ENCODE data around the gene SOBP. TPM values are rescaled to one million over a fixed set of nuclear protein-coding genes. Genes with fewer than 3 reads are reported as not detected.

The SOBP gene
- total RNA-seq, 2 donors from 2014 or later: 1.5 to 1.9 TPM

- H3K36me3 Mint-ChIP-seq (ENCODE audit: low read depth): no peaks in the 10 kb centered on the region
- 60 to 79% methylated on average over 1 to 4 of the region's 4 CpGs for WGBS, 2 experiments (ENCODE audit: insufficient coverage in 1 of 2, insufficient read length in 1 of 2)
- H3K4me3 Mint-ChIP-seq: no peak overlapping the region
- DNase-seq: no peak
- TF ChIP-seq CTCF (conservative IDR thresholded peaks at IDR 0.05): no peak
- H3K4me3 ChIP-seq (ENCODE audit: low read length): no peak overlapping the region
- H3K4me1 Mint-ChIP-seq: peaks cover 48% of the 10 kb centered on the region
- H3K27me3 ChIP-seq (ENCODE audit: control insufficient read depth, insufficient read depth, low read length, poor library complexity, severe bottlenecking): no peaks in the 10 kb centered on the region
- no peaks in the 10 kb centered on the region for H3K9me3 Mint-ChIP-seq
- H3K9me3 ChIP-seq (ENCODE audit: control insufficient read depth, low read length): no peaks in the 10 kb centered on the region
- H3K4me1 ChIP-seq (ENCODE audit: control insufficient read depth, insufficient read depth, low read length): peaks cover 15% of the 10 kb centered on the region
- H3K36me3 ChIP-seq (ENCODE audit: control insufficient read depth, insufficient read depth, low read length): no peaks in the 10 kb centered on the region
- no peaks in the 10 kb centered on the region for H3K27me3 Mint-ChIP-seq (ENCODE audit: insufficient read depth)
- no peak overlapping the region for H3K27ac ChIP-seq (ENCODE audit: low read depth, low read length)
- H3K27ac Mint-ChIP-seq: peak overlapping the region; percentile 44
- no peak overlapping the region for H3K9ac ChIP-seq (ENCODE audit: extremely low read depth, low read length, poor library complexity, severe bottlenecking)
Measured at GRCh38 chr6:107606407-107606806, 116.5 kb downstream of the SOBP start.

- Histone ChIP-seq H3K9ac (ENCODE audit: extremely low read depth, low read length, poor library complexity, severe bottlenecking) (no peak overlapping the region), H3K27ac (ENCODE audit: low read depth, low read length) (no peak overlapping the region), H3K36me3 (ENCODE audit: control insufficient read depth, insufficient read depth, low read length) (no peaks in the 10 kb centered on the region), H3K4me1 (ENCODE audit: control insufficient read depth, insufficient read depth, low read length) (peaks cover 15% of the 10 kb centered on the region), H3K4me3 (ENCODE audit: low read length) (no peak overlapping the region), H3K9me3 (ENCODE audit: control insufficient read depth, low read length) (no peaks in the 10 kb centered on the region), H3K27me3 (ENCODE audit: control insufficient read depth, insufficient read depth, low read length, poor library complexity, severe bottlenecking) (no peaks in the 10 kb centered on the region)
- no peak overlapping the region for H3K4me3 Mint-ChIP-seq
- H3K4me1 Mint-ChIP-seq: peaks cover 50% of the 10 kb centered on the region
- H3K27ac Mint-ChIP-seq: peak overlapping the region; percentile 58
- TF ChIP-seq CTCF (conservative IDR thresholded peaks at IDR 0.05): no peak
- H3K36me3 Mint-ChIP-seq (ENCODE audit: low read depth): no peaks in the 10 kb centered on the region
- H3K9me3 Mint-ChIP-seq: no peaks in the 10 kb centered on the region
- DNase-seq: no peak
- no peaks in the 10 kb centered on the region for H3K27me3 Mint-ChIP-seq (ENCODE audit: insufficient read depth)
- 89 to 94% methylated on average over 2 to 4 of the region's 4 CpGs for WGBS, 2 experiments (ENCODE audit: insufficient coverage in 1 of 2, insufficient read length in 1 of 2)
Measured at GRCh38 chr6:107607116-107607515, 117.2 kb downstream of the SOBP start.

- H3K27me3 Mint-ChIP-seq (ENCODE audit: insufficient read depth): no peaks in the 10 kb centered on the region
- H3K4me1 Mint-ChIP-seq: peaks cover 43% of the 10 kb centered on the region
- H3K4me1 ChIP-seq (ENCODE audit: control insufficient read depth, insufficient read depth, low read length): peaks cover 11% of the 10 kb centered on the region
- peak; percentile 28 for TF ChIP-seq CTCF (conservative IDR thresholded peaks at IDR 0.05)
- WGBS, 2 experiments (ENCODE audit: insufficient coverage in 1 of 2, insufficient read length in 1 of 2): 70 to 77% methylated on average over 7 to 11 of the region's 11 CpGs
- H3K27me3 ChIP-seq (ENCODE audit: control insufficient read depth, insufficient read depth, low read length, poor library complexity, severe bottlenecking): no peaks in the 10 kb centered on the region
- DNase-seq: no peak
- H3K9ac ChIP-seq (ENCODE audit: extremely low read depth, low read length, poor library complexity, severe bottlenecking): no peak overlapping the region
- H3K27ac Mint-ChIP-seq: no peak overlapping the region
- no peak overlapping the region for H3K4me3 ChIP-seq (ENCODE audit: low read length)
- H3K4me3 Mint-ChIP-seq: no peak overlapping the region
- no peaks in the 10 kb centered on the region for H3K36me3 Mint-ChIP-seq (ENCODE audit: low read depth)
- H3K9me3 Mint-ChIP-seq: no peaks in the 10 kb centered on the region
- no peaks in the 10 kb centered on the region for H3K36me3 ChIP-seq (ENCODE audit: control insufficient read depth, insufficient read depth, low read length)
- H3K27ac ChIP-seq (ENCODE audit: low read depth, low read length): peak overlapping the region; percentile 90
- H3K9me3 ChIP-seq (ENCODE audit: control insufficient read depth, low read length): no peaks in the 10 kb centered on the region
Measured at GRCh38 chr6:107611094-107611810, 121.3 kb downstream of the SOBP start.

Data from endodermal cell (in vitro differentiated cells).